CD14-positive monocyte (primary cell): Measurements from ENCODE around the gene NUMB. TPM values are rescaled to one million over a fixed set of nuclear protein-coding genes. Genes with fewer than 3 reads are reported as not detected.

Source experiments
- DNase-seq, 3 donors: peaks; one replicate each; pipeline ENCODE4 v3.0.0-alpha.2; 2011 to 2022
- H2AFZ ChIP-seq: 2 replicates; pipeline ENCODE4 v1.6.0; 2012; ENCODE audit warnings: mild to moderate bottlenecking, low read depth, low read length, inconsistent platforms; ENCODE audit not compliant: insufficient read depth, poor library complexity, severe bottlenecking
- H3K27ac ChIP-seq, 2 donors: 1 replicate in 1 of 2; 2 replicates in 1 of 2; pipeline ENCODE4 v1.5.1; 2012 to 2013; ENCODE audit warnings: low read length in 2 of 2, control low read depth in 1 of 2, inconsistent platforms in 1 of 2, low read depth in 1 of 2, mild to moderate bottlenecking in 1 of 2
- H3K27me3 ChIP-seq, 2 donors: one replicate each; pipeline versions ENCODE4 v1.6.0 to v1.6.1; 2011 to 2013; ENCODE audit warnings: low read length in 2 of 2; ENCODE audit not compliant: control insufficient read depth in 2 of 2, insufficient read depth in 2 of 2
- H3K36me3 ChIP-seq, 2 donors: replicated peaks in 1 of 2; 1 replicate in 1 of 2; 2 replicates in 1 of 2; pipeline versions ENCODE4 v1.5.1 to v1.6.1; 2012 to 2013; ENCODE audit warnings: low read length in 2 of 2, control low read depth in 1 of 2, inconsistent platforms in 1 of 2, mild to moderate bottlenecking in 1 of 2; ENCODE audit not compliant: insufficient read depth in 2 of 2, control insufficient read depth in 1 of 2
- H3K4me1 ChIP-seq, 2 donors: 1 replicate in 1 of 2; 2 replicates in 1 of 2; pipeline versions ENCODE4 v1.5.1 to v1.6.1; 2012 to 2013; ENCODE audit warnings: low read length in 2 of 2, control low read depth in 1 of 2, inconsistent platforms in 1 of 2, mild to moderate bottlenecking in 1 of 2, moderate library complexity in 1 of 2; ENCODE audit not compliant: insufficient read depth in 2 of 2, control insufficient read depth in 1 of 2
- H3K4me2 ChIP-seq: replicated peaks from 2 replicates; pipeline ENCODE3; 2012; ENCODE audit warnings: low read length, moderate library complexity, mild to moderate bottlenecking; ENCODE audit not compliant: poor library complexity, severe bottlenecking; ENCODE audit errors: extremely low read depth
- H3K4me3 ChIP-seq, 3 experiments: fragments of 200-600 bp in 1 of 3; sonication (generic) in 1 of 3; replicated peaks in 1 of 3; 1 replicate in 2 of 3; 2 replicates in 1 of 3; pipeline ENCODE4 v1.5.1; 2011 to 2013; ENCODE audit warnings: low read length in 3 of 3, mild to moderate bottlenecking in 3 of 3, control low read depth in 2 of 3, low read depth in 2 of 3, inconsistent platforms in 1 of 3, moderate library complexity in 1 of 3
- H3K79me2 ChIP-seq: 2 replicates; pipeline ENCODE4 v1.6.0; 2012; ENCODE audit warnings: mild to moderate bottlenecking, control low read depth, inconsistent platforms, low read length, moderate library complexity; ENCODE audit not compliant: insufficient read depth
- H3K9ac ChIP-seq: 2 replicates; pipeline ENCODE4 v1.6.0; 2017; ENCODE audit warnings: low read length, mild to moderate bottlenecking; ENCODE audit not compliant: insufficient read depth, poor library complexity, severe bottlenecking
- H3K9me3 ChIP-seq, 2 donors: replicated peaks in 1 of 2; 1 replicate in 1 of 2; 2 replicates in 1 of 2; pipeline versions ENCODE4 v1.5.1 to v1.6.1; 2012 to 2013; ENCODE audit warnings: low read length in 2 of 2, control low read depth in 1 of 2; ENCODE audit not compliant: control insufficient read depth in 1 of 2, insufficient read depth in 1 of 2
- H4K20me1 ChIP-seq: 2 replicates; pipeline ENCODE4 v1.6.0; 2012; ENCODE audit warnings: mild to moderate bottlenecking, low read length, control low read depth, moderate library complexity; ENCODE audit not compliant: insufficient read depth
- H3K27ac Mint-ChIP-seq, 7 donors: one replicate each; pipeline ENCODE4 v1.8.0; 2020; ENCODE audit warnings: mild to moderate bottlenecking in 7 of 7, mixed read lengths in 7 of 7, moderate library complexity in 6 of 7, inconsistent platforms in 2 of 7
- H3K27me3 Mint-ChIP-seq, 3 donors: one replicate each; pipeline ENCODE4 v1.8.0; 2021 to 2022; ENCODE audit warnings: low read depth in 3 of 3, mild to moderate bottlenecking in 3 of 3, mixed read lengths in 3 of 3, moderate library complexity in 3 of 3, inconsistent platforms in 1 of 3
- H3K36me3 Mint-ChIP-seq, 2 donors: one replicate each; pipeline ENCODE4 v1.8.0; 2020; ENCODE audit warnings: mixed read lengths in 2 of 2, inconsistent platforms in 1 of 2, mild to moderate bottlenecking in 1 of 2
- H3K4me1 Mint-ChIP-seq: one replicate; pipeline ENCODE4 v1.8.0; 2020; ENCODE audit warnings: mild to moderate bottlenecking, mixed read lengths
- H3K4me3 Mint-ChIP-seq, 2 donors: one replicate each; pipeline ENCODE4 v1.8.0; 2020; ENCODE audit warnings: mild to moderate bottlenecking in 2 of 2, mixed read lengths in 2 of 2, moderate library complexity in 1 of 2
- H3K9me3 Mint-ChIP-seq, 7 donors: one replicate each; pipeline ENCODE4 v1.8.0; 2020 to 2022; ENCODE audit warnings: mixed read lengths in 7 of 7, mild to moderate bottlenecking in 6 of 7, moderate library complexity in 6 of 7, inconsistent platforms in 2 of 7
- CTCF ChIP-seq: fragments of 200-600 bp; IDR thresholded peaks from one replicate; pipeline ENCODE4 v1.8.0; 2022; ENCODE audit warnings: antibody characterized with exemption, mild to moderate bottlenecking
- WGBS: methylation state at CpG from one replicate; pipeline ENCODE4 v1.1.5; 2013; ENCODE audit warnings: missing lambda C conversion rate; ENCODE audit not compliant: insufficient coverage; 5-methylcytosine and 5-hydroxymethylcytosine counted together
- intact Hi-C, 2 donors: fragments of 100-400 bp; cut with micrococcal nuclease; formaldehyde crosslinking; loops; one replicate each; pipeline versions ENCODE4 v1.15.0 to v1.15.1; 2023
- polyA plus RNA-seq, 3 donors: library from polyadenylated mRNA; depleted of rRNA in 1 of 3; unstranded in 2 of 3; stranded (reverse) in 1 of 3; fragments of 300-500 nt in 2 of 3; fragments of >200 nt in 1 of 3; fragmentation: Illumina TruSeq in 2 of 3; gene quantifications; 1 replicate in 2 of 3; 2 replicates in 1 of 3; pipeline ENCODE4 v1.2.3, GENCODE V29; 2012 to 2021
- small RNA-seq: library from RNA; depleted of rRNA; stranded (forward); fragments of <200 nt; gene quantifications from one replicate; pipeline ENCODE3, GENCODE V24; 2012; ENCODE audit warnings: low read depth; ENCODE audit not compliant: insufficient read length

NUMB gene
- polyA plus RNA-seq, 3 donors, result 83.4 to 223 (median 126) TPM

GRCh38 chr14:73225496-73225895, 232.8 kb downstream of the NUMB start:
- no peak overlapping the region for H2AFZ ChIP-seq
- H4K20me1 ChIP-seq, result peaks cover 76% of the 10 kb centered on the region
- no peak for TF ChIP-seq CTCF
- H3K27me3 Mint-ChIP-seq, result peaks cover 0 to 1% (median 0%) of the 10 kb centered on the region in 3 donors
- peaks cover 0 to 2% (median 0%) of the 10 kb centered on the region in 7 donors for H3K9me3 Mint-ChIP-seq
- H3K9me3 ChIP-seq, result no peaks in the 10 kb centered on the region
- no peaks in the 10 kb centered on the region for H3K27me3 ChIP-seq
- H3K79me2 ChIP-seq, result no peaks in the 10 kb centered on the region
- no peaks in the 10 kb centered on the region for H3K4me1 ChIP-seq
- no peak overlapping the region for H3K9ac ChIP-seq
- no peak for DNase-seq
- H3K27ac ChIP-seq, result no peak overlapping the region
- H3K36me3 ChIP-seq, result peaks cover 64 to 89% of the 10 kb centered on the region in 2 donors
- no peak overlapping the region for H3K27ac Mint-ChIP-seq
- H3K4me2 ChIP-seq, result no peak overlapping the region
- no peak overlapping the region for H3K4me3 ChIP-seq
- intact Hi-C loops, result no loop called here
- no peak overlapping the region for H3K4me3 Mint-ChIP-seq
- WGBS, result no CpG with 5 or more reads among the region's 4 CpGs
- H3K4me1 Mint-ChIP-seq, result peaks cover 5% of the 10 kb centered on the region
- peaks cover 74 to 87% of the 10 kb centered on the region in 2 donors for H3K36me3 Mint-ChIP-seq

Small RNAs within 50 kb of the gene (small RNA-seq; reads per million reads assigned to genes)
- not detected for gene RNU6-419P

Other genes with a start within 250 kb of the NUMB start
- gene PAPLN, start 221.0 kb downstream of the NUMB start, polyA plus RNA-seq, result 1 to 10 TPM in 1 of 3 donors, under 1 TPM in 2; 0.58 to 2.8 (median 0.73) TPM
- 1 to 10 TPM; 2.3 to 6.6 (median 5.4) TPM for gene RIOX1, start 32.4 kb upstream of the NUMB start, polyA plus RNA-seq
- gene ACOT1, start 78.6 kb upstream of the NUMB start, polyA plus RNA-seq, result 1 to 10 TPM in 1 of 3 donors, under 1 TPM in 2; 0.31 to 1.0 (median 0.51) TPM
- gene HEATR4, start 100.4 kb upstream of the NUMB start, polyA plus RNA-seq, result not detected
- gene ACOT2, start 110.7 kb upstream of the NUMB start, polyA plus RNA-seq, result 1 to 10 TPM; 2.6 to 6.0 (median 5.2) TPM
- gene ACOT4, start 133.3 kb upstream of the NUMB start, polyA plus RNA-seq, result under 1 TPM in 2 of 3 donors, not detected in 1; 0.04 to 0.12 TPM
- gene ACOT6, start 154.0 kb upstream of the NUMB start, polyA plus RNA-seq, result not detected
- 1 to 10 TPM in 2 of 3 donors, under 1 TPM in 1; 0.68 to 3.4 (median 2.0) TPM for gene DNAL1, start 186.4 kb upstream of the NUMB start, polyA plus RNA-seq